Measurements from ENCODE around the gene RNF207.

- no peak for TF ChIP-seq CTCF (conservative IDR thresholded peaks at IDR 0.05; ENCODE audit: low read depth, low read length)
- no peak for TF ChIP-seq EZH2 (IDR thresholded peaks at IDR 0.05; ENCODE audit: borderline replicate concordance, low read depth, low read length, poor library complexity, severe bottlenecking)
Measured at GRCh38 chr1:6253380-6253779, 47.5 kb downstream of the RNF207 start.
